Measurements from ENCODE around the gene RHEB.

Gene RHEB

DNA sequence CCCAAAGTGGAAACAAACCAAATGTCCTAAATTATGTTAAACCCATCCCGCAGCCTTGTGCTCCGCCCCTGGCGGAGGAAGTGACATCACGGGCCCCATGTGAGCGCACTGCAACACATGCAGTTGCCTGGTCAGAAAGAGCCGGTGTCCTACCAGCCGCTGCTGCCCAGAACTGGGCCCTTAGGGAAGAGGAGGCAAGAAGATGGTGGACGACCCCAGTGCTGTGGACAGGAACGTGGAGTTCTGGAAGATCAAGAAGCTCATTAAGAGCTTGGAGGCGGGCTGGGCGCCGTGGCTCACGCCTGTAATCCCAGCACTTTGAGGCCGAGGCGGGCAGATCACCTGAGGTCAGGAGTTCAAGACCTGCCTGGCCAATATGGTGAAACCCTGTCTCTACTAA is 18.0 kb downstream of the RHEB start:
- Histone ChIP-seq H3K36me3 (replicated peaks; ENCODE audit: low read depth, low read length) (peaks cover 3% of the 10 kb centered on the region), H3K4me1 (ENCODE audit: low read length) (no peaks in the 10 kb centered on the region), H3K4me2 (ENCODE audit: low read length) (no peak overlapping the region), H2AFZ (ENCODE audit: low read depth, low read length) (no peak overlapping the region), H4K20me1 (ENCODE audit: insufficient read depth, low read length) (peaks cover 95% of the 10 kb centered on the region), H3K27ac (ENCODE audit: low read length) (no peak overlapping the region), H3K27me3 (ENCODE audit: low read depth, low read length) (no peaks in the 10 kb centered on the region), H3K9ac (ENCODE audit: low read length) (no peak overlapping the region), H3K79me2 (ENCODE audit: low read length) (peaks cover 97% of the 10 kb centered on the region), H3K4me3 (ENCODE audit: low read length) (no peak overlapping the region), H3K9me3 (ENCODE audit: insufficient read depth, low read length) (no peaks in the 10 kb centered on the region)
- no peak for TF ChIP-seq CTCF (IDR thresholded peaks at IDR 0.05; ENCODE audit: low read depth, low read length)
- TF ChIP-seq EZH2phosphoT487 (IDR thresholded peaks at IDR 0.05; ENCODE audit: low read depth), result no peak

- no peaks in the 10 kb centered on the region for H3K27me3 ChIP-seq (ENCODE audit: low read depth, low read length)
- no peak overlapping the region for H3K4me3 ChIP-seq (ENCODE audit: low read length)
- peaks cover 96% of the 10 kb centered on the region for H3K79me2 ChIP-seq (ENCODE audit: low read length)
- H3K4me2 ChIP-seq (ENCODE audit: low read length), result no peak overlapping the region
- no peak overlapping the region for H3K27ac ChIP-seq (ENCODE audit: low read length)
- TF ChIP-seq CTCF (IDR thresholded peaks at IDR 0.05; ENCODE audit: low read depth, low read length) (no peak), EZH2phosphoT487 (IDR thresholded peaks at IDR 0.05; ENCODE audit: low read depth) (no peak)
- H2AFZ ChIP-seq (ENCODE audit: low read depth, low read length), result no peak overlapping the region
- no peaks in the 10 kb centered on the region for H3K4me1 ChIP-seq (ENCODE audit: low read length)
- peaks cover 94% of the 10 kb centered on the region for H4K20me1 ChIP-seq (ENCODE audit: insufficient read depth, low read length)
- peaks cover 3% of the 10 kb centered on the region for H3K36me3 ChIP-seq (replicated peaks; ENCODE audit: low read depth, low read length)
- no peak overlapping the region for H3K9ac ChIP-seq (ENCODE audit: low read length)
- no peaks in the 10 kb centered on the region for H3K9me3 ChIP-seq (ENCODE audit: insufficient read depth, low read length)
These were observed 21.2 kb downstream of the RHEB start for GRCh38 chr7:151498495-151498894.

- no peak overlapping the region for H3K9ac ChIP-seq (ENCODE audit: low read length)
- H3K4me3 ChIP-seq (ENCODE audit: low read length), result no peak overlapping the region
- H3K4me2 ChIP-seq (ENCODE audit: low read length), result no peak overlapping the region
- H4K20me1 ChIP-seq (ENCODE audit: insufficient read depth, low read length), result peaks cover 89% of the 10 kb centered on the region
- H3K4me1 ChIP-seq (ENCODE audit: low read length), result no peaks in the 10 kb centered on the region
- no peak overlapping the region for H3K27ac ChIP-seq (ENCODE audit: low read length)
- no peak overlapping the region for H2AFZ ChIP-seq (ENCODE audit: low read depth, low read length)
- H3K79me2 ChIP-seq (ENCODE audit: low read length), result peaks cover 96% of the 10 kb centered on the region
- H3K27me3 ChIP-seq (ENCODE audit: low read depth, low read length), result no peaks in the 10 kb centered on the region
- peaks cover 3% of the 10 kb centered on the region for H3K36me3 ChIP-seq (replicated peaks; ENCODE audit: low read depth, low read length)
- H3K9me3 ChIP-seq (ENCODE audit: insufficient read depth, low read length), result no peaks in the 10 kb centered on the region
- no peak for TF ChIP-seq CTCF (IDR thresholded peaks at IDR 0.05; ENCODE audit: low read depth, low read length)
- no peak for TF ChIP-seq EZH2phosphoT487 (IDR thresholded peaks at IDR 0.05; ENCODE audit: low read depth)
These were observed 22.3 kb downstream of the RHEB start for GRCh38 chr7:151497306-151497871.

GRCh38 chr7:151495360-151495759 is 24.3 kb downstream of the RHEB start:
- Histone ChIP-seq H3K4me2 (ENCODE audit: low read length) (no peak overlapping the region), H3K4me1 (ENCODE audit: low read length) (no peaks in the 10 kb centered on the region), H3K9ac (ENCODE audit: low read length) (no peak overlapping the region), H3K27me3 (ENCODE audit: low read depth, low read length) (no peaks in the 10 kb centered on the region), H3K4me3 (ENCODE audit: low read length) (no peak overlapping the region), H3K27ac (ENCODE audit: low read length) (no peak overlapping the region), H2AFZ (ENCODE audit: low read depth, low read length) (no peak overlapping the region), H3K79me2 (ENCODE audit: low read length) (peaks cover 88% of the 10 kb centered on the region), H3K9me3 (ENCODE audit: insufficient read depth, low read length) (no peaks in the 10 kb centered on the region), H3K36me3 (replicated peaks; ENCODE audit: low read depth, low read length) (no peaks in the 10 kb centered on the region), H4K20me1 (ENCODE audit: insufficient read depth, low read length) (peaks cover 79% of the 10 kb centered on the region)
- TF ChIP-seq EZH2phosphoT487 (IDR thresholded peaks at IDR 0.05; ENCODE audit: low read depth) (no peak), CTCF (IDR thresholded peaks at IDR 0.05; ENCODE audit: low read depth, low read length) (no peak)
